CD4-positive, alpha-beta T cell treated with Interleukin-17A for 4 hours (primary cell): Measurements from ENCODE around the gene ABCC11.
"Not testable (repeated sequence)": the region's sequence is repeated elsewhere in the genome, so short reads cannot be mapped to it uniquely, and the experiment has no call there.

ENCODE experiments used
- DNase-seq: peaks from one replicate; pipeline ENCODE4 v3.0.0-alpha.2; 2020; ENCODE audit warnings: mixed read lengths

The ABCC11 gene

GRCh38 chr16:48244863-48245195 lies 2.5 kb downstream of the ABCC11 start:
- no peak for DNase-seq

DNA sequence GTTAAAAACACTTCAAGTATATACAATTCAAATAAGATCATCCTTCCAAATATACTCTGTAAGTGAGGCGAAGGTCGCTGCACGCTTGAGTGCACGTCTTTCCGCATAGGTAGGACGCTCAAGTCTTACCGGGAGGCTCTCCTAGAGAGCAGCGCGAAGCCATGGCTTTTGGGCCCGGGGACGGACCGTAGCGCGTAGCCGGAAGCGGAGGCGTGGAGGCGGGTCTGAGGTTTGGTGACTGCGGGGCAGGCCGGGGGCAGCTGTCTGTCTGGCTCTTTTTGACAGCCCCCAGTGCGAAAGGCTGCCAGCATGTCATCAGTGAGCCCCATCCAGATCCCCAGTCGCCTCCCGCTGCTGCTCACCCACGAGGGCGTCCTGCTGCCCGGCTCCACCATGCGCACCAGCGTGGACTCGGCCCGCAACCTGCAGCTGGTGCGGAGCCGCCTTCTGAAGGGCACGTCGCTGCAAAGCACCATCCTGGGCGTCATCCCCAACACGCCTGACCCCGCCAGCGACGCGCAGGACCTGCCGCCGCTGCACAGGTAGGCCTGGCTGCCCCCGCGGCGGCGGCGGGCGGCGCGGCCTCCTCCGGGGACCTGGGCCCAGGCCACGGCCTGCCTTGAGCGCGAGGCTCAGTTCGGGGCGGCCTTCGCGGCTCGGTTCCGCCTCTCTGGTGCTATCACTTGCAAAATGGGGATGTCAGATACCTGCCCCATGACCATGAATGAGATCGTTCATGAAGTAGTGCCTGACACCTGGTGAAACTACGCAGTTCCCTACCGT lies 3.1 kb downstream of the ABCC11 start, which contains the start of gene LONP2:
TSS of gene LONP2 (plus strand) at position 221 of the 783 bp plus-strand sequence. CDS start at position 310, 89 bp downstream.
- DNase-seq = peak; percentile 90

DNA sequence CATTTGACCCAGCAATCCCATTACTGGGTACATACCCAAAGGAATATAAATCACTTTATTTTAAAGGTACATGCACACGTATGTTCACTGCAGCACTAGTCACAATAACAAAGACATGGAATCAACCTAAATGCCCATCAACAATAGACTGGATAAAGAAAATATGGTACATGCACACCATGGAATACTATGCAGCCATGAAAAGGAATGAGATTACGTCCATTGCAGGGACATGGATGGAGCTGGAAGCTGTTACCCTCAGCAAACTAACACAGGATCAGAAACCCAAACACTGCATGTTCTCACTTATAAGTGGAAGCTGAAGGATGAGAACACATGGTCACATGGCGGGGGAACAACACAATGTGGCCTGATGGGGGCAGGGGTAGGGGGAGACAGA lies 7.2 kb downstream of the ABCC11 start:
- DNase-seq = not testable (repeated sequence)

- DNase-seq = no peak
These were observed 11.1 kb downstream of the ABCC11 start for GRCh38 chr16:48236286-48236685.

DNA sequence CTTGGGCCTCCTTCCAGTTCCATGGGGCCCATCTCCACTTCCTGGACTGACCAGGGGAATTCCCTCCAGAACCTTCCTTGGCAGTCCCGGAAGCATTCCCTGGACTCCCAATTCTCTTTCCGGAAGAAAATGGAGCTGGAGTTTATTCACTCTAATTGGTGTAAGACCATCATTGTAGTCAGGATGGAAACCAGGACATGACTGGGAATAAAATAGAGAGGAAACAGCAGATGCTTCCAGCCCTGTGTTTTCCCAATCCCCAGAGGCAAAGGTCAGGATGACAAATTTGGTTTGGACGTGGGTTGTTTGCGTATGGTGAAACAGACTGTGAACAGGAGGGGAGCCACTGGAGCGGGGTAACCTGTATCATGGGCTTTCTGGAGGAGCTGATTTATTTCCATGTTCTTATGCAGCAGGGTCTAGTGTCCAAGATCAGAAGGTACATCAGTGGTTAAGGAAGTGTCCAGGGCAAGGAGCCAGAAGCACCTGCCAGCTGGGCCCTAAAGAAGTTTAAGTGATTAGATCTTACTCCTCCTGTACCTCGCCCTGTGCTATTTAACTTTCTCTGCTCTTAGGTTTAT lies 11.7 kb downstream of the ABCC11 start:
- DNase-seq = no peak

GRCh38 chr16:48235058-48235555 lies 12.2 kb downstream of the ABCC11 start:
- no peak for DNase-seq

DNA sequence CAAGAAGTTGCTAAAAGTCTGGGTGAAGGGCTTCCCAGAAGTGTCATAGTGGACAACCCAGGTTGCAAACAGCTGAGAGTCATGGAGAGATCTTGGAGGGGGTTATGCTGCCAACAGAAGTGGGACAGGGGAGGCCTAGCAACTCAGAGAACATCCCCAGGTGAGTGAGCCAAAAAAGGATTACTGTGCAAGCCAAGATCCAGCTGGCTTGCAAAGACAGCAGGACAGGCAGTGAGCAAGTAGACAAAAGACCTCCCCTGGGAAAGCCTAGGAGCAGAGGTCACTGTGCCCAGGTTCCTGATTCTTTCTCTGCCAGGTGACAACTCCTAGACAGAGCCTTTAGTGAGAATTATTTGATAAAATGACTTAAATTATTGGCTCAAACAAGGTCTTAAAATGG lies 12.7 kb downstream of the ABCC11 start:
- no peak for DNase-seq

- DNase-seq = no peak
These were observed 14.8 kb downstream of the ABCC11 start for GRCh38 chr16:48232493-48233040.

GRCh38 chr16:48231727-48232492 lies 15.4 kb downstream of the ABCC11 start:
- peak; percentile 21 for DNase-seq

- DNase-seq = no peak
These were observed 21.9 kb downstream of the ABCC11 start for GRCh38 chr16:48225456-48225855.

GRCh38 chr16:48223490-48223889 lies 23.8 kb downstream of the ABCC11 start:
- no peak for DNase-seq

GRCh38 chr16:48220891-48221290 lies 26.4 kb downstream of the ABCC11 start:
- DNase-seq = no peak

DNA sequence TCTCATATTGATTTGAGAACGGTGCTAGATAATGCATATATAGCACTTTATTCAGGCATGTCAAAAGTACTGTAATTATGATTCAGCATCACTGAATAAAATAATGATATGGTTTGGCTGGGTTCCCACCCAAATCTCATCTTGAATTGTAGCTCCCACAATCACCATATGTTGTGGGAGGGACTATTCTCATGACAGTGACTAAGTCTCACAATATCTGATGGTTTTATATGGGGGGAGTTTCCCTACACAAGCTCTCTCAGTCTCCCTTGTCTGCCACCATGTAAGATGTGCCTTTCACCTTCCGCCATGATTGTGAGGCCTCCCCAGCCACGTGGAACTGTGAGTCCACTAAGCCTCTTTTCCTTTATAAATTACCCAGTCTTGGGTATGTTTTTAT lies 28.9 kb downstream of the ABCC11 start:
- DNase-seq = no peak

DNA sequence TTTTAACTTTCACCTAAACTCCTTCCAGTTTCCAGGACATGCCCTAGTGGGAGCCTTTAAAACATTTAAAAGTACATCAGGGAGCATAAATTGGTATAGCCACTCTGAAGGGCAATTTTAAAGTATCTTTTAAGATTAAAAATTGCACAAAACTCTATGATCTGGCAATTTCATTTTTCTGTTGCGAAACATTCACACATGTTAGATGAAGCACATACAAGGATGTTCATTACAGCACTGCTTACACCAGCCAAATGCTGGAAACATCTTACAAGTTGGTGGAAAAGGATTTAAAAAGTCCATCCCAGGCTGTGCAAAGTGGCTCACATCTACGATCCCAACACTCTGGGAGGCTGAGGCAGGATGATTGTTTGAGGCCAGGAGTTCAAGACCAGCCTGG lies 29.6 kb downstream of the ABCC11 start:
- no peak for DNase-seq

GRCh38 chr16:48215738-48216137 lies 31.6 kb downstream of the ABCC11 start:
- no peak for DNase-seq

DNA sequence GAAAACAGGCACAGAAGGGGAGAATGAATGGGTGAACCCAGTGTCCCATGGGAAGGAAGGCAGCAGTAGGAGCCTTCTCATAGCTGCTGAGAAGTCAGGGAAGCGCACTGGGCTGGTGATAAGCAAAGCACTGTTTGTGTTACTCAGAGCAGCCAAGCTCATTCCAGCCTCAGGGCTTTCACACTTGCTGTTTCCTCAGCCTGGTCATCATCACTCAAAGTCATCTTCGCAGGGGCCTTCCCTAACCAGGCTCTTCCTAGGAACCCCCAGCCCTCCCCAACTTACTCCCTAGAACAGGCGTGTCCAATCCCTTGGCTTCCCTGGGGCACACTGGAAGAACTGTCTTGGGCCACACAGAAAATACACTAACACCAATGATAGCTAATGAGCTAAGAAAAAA lies 35.3 kb downstream of the ABCC11 start:
- DNase-seq = no peak

- DNase-seq = no peak
These were observed 36.6 kb downstream of the ABCC11 start for GRCh38 chr16:48210747-48211146.

DNA sequence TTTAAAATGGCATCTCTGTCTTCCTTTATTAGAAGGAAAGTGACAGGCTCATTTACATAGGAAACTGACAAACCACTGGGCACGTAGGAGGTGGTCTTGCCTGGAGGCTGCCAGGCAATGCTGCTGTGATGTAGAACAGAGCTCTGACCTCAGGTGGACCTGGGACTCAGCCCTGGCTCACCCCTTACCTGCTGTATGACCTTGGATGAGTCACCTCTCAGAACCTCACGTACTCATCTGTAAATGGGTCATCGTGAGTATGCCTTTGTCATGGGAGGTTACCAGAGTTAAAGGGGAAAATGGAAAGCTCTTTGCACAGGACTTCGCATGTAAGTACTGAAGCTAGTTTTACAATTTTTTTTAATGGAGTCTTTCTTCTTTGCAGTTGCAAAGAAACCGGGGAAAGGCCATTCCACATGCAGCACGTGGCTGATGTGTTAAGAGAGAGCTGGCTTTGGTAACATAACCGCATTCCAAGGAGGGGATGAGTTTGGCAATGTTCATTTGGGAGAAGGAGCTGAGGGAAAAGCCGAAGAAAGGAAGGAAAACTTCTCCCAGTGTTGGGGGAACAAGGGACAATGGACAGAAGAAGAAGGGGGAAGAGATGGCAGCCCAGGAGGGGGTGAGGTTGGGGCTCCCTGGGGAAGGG lies 40.6 kb downstream of the ABCC11 start:
- DNase-seq = no peak

GRCh38 chr16:48204825-48205151 lies 42.6 kb downstream of the ABCC11 start:
- DNase-seq = no peak

DNA sequence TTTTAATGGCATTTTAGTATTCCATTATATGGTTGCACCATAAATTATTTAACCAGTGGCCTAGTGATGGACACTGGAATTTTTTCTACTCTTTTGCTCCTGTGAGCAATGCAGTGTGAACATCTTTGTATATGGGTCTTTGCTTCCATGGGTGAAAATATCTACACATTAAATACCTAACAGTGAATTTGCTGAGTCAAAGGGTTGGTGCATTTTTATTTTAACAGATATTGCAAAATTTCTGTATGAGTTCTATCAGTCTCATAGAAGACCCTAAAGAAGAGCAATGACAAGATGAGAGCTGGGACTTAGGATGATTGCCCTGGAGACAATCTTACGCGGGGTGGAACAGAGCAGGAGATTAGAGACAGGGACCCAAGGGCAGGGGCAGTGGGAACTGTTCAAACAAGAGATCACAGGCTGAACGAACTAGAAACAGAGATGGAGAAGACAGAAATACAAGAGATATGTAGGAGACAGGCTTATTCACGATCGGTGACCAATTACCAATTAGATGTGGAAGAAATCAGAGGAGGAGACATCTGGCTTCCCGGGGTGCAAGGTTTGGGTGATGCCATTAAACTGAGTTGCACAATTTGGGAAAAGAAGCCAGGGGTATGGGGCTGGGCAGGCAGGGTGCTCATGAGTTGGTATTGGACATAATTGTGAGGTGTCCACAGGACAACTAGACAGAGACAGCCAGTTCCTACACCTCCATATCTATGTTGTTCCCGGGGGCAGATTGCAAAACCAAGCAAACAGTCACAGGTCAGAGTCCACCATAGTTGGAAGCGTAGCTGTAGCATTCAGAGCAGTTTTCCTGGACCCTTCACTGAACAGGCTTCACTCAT lies 43.1 kb downstream of the ABCC11 start:
- DNase-seq = no peak

- DNase-seq = no peak
These were observed 45.7 kb downstream of the ABCC11 start for GRCh38 chr16:48201515-48202201.
